OCI-LY3 (cell line): Measurements from ENCODE around the gene CTBP2.

Experiments
- H2AFZ ChIP-seq: fragments of 200-600, 300-600 bp; shearing (Covaris generic); 2 replicates; pipeline ENCODE4 v1.6.0; 2014; ENCODE audit warnings: antibody characterized with exemption, low read depth, low read length
- H3K27ac ChIP-seq: fragments of 200-600, 300-600 bp; sonication (generic); 2 replicates; pipeline ENCODE4 v1.5.1; 2014; ENCODE audit warnings: mild to moderate bottlenecking, low read length, moderate library complexity, mixed read lengths
- H3K27me3 ChIP-seq: fragments of 200-600, 300-600 bp; sonication (generic); 2 replicates; pipeline ENCODE4 v1.6.1; 2014; ENCODE audit warnings: low read depth, low read length, mixed read lengths
- H3K36me3 ChIP-seq: fragments of 200-600, 300-600 bp; sonication (generic); replicated peaks from 2 replicates; pipeline ENCODE3; 2014; ENCODE audit warnings: low read depth, low read length, mixed read lengths
- H3K4me1 ChIP-seq: fragments of 300-600, 200-600 bp; sonication (generic); 2 replicates; pipeline ENCODE4 v1.6.1; 2014; ENCODE audit warnings: low read length, mixed read lengths
- H3K4me2 ChIP-seq: fragments of 200-600, 300-600 bp; sonication (generic); 2 replicates; pipeline ENCODE4 v1.6.1; 2014; ENCODE audit warnings: low read length, mixed read lengths
- H3K4me3 ChIP-seq: fragments of 300-600, 200-600 bp; sonication (generic); 2 replicates; pipeline ENCODE4 v1.5.1; 2014; ENCODE audit warnings: antibody characterized with exemption, mild to moderate bottlenecking, low read length, moderate library complexity
- H3K79me2 ChIP-seq: fragments of 300-600, 200-600 bp; shearing (Covaris generic); 2 replicates; pipeline ENCODE4 v1.6.1; 2014; ENCODE audit warnings: mild to moderate bottlenecking, low read length, mixed read lengths
- H3K9ac ChIP-seq: fragments of 300-600, 200-600 bp; shearing (Covaris generic); 2 replicates; pipeline ENCODE4 v1.6.0; 2014; ENCODE audit warnings: mild to moderate bottlenecking, low read length, moderate library complexity
- H3K9me3 ChIP-seq: fragments of 200-600, 300-600 bp; shearing (Covaris generic); 2 replicates; pipeline ENCODE4 v1.6.1; 2014; ENCODE audit warnings: low read length, mixed read lengths; ENCODE audit not compliant: insufficient read depth
- H4K20me1 ChIP-seq: fragments of 200-600, 300-600 bp; sonication (generic); 2 replicates; pipeline ENCODE4 v1.6.1; 2016; ENCODE audit warnings: low read length, mixed read lengths; ENCODE audit not compliant: insufficient read depth
- EZH2phosphoT487 ChIP-seq: fragments of 200-600 bp; shearing (Covaris generic); IDR thresholded peaks from 2 replicates; pipeline ENCODE4 v1.6.1; 2018; ENCODE audit warnings: antibody characterized with exemption, mixed run types, low read depth
- TF ChIP-seq, protein P1 (sequence below): fragments of 200-600, 300-600 bp; sonication (generic); IDR thresholded peaks from 2 replicates; pipeline ENCODE4 v1.5.1; 2014; ENCODE audit warnings: antibody characterized with exemption, low read length, low read depth

Gene CTBP2

DNA sequence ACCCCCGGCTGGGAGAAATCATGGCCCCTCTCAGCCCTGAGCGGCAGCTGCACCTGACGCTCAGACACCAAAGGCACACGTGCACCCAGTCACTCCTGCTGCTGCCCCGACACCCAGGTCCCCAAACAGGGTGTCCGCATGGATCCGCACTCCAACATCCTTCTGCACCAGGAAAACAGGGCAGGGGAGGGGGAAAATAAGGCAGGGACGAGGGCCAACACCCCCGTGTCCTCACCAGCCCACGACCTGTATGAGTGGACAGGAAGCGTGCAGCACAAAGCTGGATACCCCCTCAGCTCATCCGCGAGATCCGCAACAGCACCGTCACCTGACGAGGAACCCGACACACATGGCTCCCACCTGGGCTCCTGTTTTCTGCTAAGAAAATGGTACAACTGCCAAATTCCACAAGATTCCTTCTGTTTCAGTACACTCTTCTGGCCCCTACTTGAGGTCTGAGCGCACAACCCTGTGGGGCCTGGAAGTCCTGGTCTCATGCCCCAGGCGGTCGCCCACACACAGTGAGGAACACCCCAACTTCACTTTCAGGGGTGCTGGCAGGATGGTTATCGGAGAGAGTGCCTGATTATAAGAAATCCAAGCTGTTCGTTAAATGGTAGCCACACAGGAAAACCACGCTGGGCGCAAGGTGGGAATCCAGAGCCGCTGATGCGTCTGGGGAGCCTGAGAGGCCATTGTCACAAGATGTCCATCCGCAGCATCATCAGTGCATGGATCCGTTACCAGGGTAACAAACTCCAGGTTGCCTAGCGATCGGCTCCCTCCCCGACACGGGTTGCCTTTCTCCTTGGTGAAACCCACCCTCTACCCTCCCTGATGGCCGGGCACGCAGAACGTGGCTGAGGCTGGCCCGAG is 154.8 kb downstream of the CTBP2 start:
- H3K4me2 ChIP-seq = no peak overlapping the region
- no peak overlapping the region for H3K27ac ChIP-seq
- H3K9me3 ChIP-seq = no peaks in the 10 kb centered on the region
- H3K79me2 ChIP-seq = no peaks in the 10 kb centered on the region
- no peaks in the 10 kb centered on the region for H3K4me1 ChIP-seq
- no peak overlapping the region for H2AFZ ChIP-seq
- H3K9ac ChIP-seq = no peak overlapping the region
- H3K27me3 ChIP-seq = 0 out of 2 replicates have a peak, but pooled peaks cover 4% of the 10 kb centered on the region
- no peak overlapping the region for H3K4me3 ChIP-seq
- TF ChIP-seq, protein P1, sequence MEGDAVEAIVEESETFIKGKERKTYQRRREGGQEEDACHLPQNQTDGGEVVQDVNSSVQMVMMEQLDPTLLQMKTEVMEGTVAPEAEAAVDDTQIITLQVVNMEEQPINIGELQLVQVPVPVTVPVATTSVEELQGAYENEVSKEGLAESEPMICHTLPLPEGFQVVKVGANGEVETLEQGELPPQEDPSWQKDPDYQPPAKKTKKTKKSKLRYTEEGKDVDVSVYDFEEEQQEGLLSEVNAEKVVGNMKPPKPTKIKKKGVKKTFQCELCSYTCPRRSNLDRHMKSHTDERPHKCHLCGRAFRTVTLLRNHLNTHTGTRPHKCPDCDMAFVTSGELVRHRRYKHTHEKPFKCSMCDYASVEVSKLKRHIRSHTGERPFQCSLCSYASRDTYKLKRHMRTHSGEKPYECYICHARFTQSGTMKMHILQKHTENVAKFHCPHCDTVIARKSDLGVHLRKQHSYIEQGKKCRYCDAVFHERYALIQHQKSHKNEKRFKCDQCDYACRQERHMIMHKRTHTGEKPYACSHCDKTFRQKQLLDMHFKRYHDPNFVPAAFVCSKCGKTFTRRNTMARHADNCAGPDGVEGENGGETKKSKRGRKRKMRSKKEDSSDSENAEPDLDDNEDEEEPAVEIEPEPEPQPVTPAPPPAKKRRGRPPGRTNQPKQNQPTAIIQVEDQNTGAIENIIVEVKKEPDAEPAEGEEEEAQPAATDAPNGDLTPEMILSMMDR = no peak
- TF ChIP-seq EZH2phosphoT487 = no peak
- H4K20me1 ChIP-seq = no peaks in the 10 kb centered on the region
- H3K36me3 ChIP-seq = no peaks in the 10 kb centered on the region

DNA sequence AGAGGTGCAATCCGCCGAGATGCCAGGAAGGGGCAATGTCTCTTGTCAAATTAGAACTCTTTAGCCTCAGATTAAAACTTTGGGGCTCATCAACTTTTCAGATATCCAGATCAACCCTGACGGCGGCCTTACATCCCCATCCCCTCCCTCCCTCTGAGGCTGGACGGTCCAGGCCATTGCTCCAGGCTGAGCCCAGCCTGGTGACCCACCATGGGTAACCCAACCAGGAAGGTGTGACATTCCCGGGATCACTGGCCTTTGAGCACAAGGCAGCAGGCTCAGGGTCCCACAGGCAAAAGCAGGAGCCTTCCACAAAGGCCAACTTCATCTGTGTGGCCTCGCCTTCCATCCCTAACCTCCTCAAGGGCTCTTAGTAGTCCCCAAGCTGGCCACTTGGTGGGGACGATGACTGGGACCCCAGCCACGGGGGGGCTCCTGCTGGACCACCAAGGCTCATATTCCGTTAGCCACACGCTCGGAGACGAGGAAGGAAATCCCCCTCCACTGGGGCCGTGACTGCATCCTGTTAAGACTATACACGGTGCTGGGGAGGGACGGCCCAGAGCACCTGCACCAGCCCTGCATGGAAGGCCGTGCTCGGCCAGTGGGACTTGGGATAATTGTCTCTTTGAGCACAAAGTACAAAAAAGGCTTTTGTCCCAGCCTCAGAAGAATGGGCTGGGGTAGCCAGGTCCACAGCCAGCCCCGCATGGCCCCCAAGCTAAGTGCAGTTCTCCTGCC is 155.6 kb downstream of the CTBP2 start:
- Histone ChIP-seq H3K9me3 (no peaks in the 10 kb centered on the region), H3K4me2 (no peak overlapping the region), H3K9ac (no peak overlapping the region), H4K20me1 (no peaks in the 10 kb centered on the region), H3K27ac (no peak overlapping the region), H3K79me2 (no peaks in the 10 kb centered on the region), H2AFZ (no peak overlapping the region), H3K27me3 (no peaks in the 10 kb centered on the region), H3K4me1 (no peaks in the 10 kb centered on the region), H3K36me3 (no peaks in the 10 kb centered on the region), H3K4me3 (no peak overlapping the region)
- no peak for TF ChIP-seq EZH2phosphoT487
- TF ChIP-seq, protein P1 = no peak

DNA sequence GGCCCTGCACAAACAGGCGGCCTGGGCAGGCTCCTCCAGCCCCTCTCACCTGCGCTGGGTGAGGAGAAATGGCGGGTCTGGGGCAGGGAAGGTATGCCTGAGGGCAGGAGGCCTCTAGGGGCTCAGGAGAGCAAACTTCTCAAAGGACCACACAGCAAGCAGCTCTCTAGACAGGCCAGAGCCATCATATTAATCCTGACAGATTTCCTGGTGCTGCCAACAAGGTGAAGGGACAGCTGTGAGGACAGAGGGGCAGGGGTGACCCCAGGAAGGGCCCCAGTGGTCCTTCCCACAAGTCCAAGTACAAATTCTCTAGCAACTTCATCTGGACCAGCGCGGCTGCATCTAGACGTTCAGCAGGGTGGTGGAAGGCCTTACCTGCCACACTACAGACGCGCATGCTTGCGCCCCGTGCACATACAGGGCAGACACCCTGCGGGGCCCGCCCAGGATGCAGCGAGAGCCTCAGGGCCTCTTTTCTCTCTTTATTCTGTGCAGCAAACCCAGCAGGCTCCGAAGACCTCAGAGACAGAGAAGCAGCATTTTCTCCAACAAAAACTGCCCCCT is 156.4 kb downstream of the CTBP2 start:
- H3K9me3 ChIP-seq = no peaks in the 10 kb centered on the region
- no peaks in the 10 kb centered on the region for H4K20me1 ChIP-seq
- no peaks in the 10 kb centered on the region for H3K79me2 ChIP-seq
- H3K27ac ChIP-seq = no peak overlapping the region
- H3K27me3 ChIP-seq = no peaks in the 10 kb centered on the region
- no peaks in the 10 kb centered on the region for H3K4me1 ChIP-seq
- H3K36me3 ChIP-seq = no peaks in the 10 kb centered on the region
- no peak overlapping the region for H3K9ac ChIP-seq
- H3K4me2 ChIP-seq = no peak overlapping the region
- no peak for TF ChIP-seq EZH2phosphoT487
- TF ChIP-seq, protein P1 = no peak
- no peak overlapping the region for H2AFZ ChIP-seq
- no peak overlapping the region for H3K4me3 ChIP-seq
